IMR-90 (cell line): ENCODE results near the gene DLX1. TPM values are rescaled to one million over a fixed set of nuclear protein-coding genes. Genes with fewer than 3 reads are reported as not detected.
A peak's percentile ranks its signal among the peaks of the same experiment; 100 is the strongest.

Source experiments
- ATAC-seq: fragments of 200-7000 bp; cut with Tn5 transposase; 2 replicates; pipeline ENCODE4 v1.9.1; 2020; ENCODE audit warnings: low read depth, mild to moderate bottlenecking, moderate library complexity
- BruUV-seq: library from RNA; stranded (reverse); fragments of 400-500 nt; replicated peaks from 2 replicates; lab custom pipeline; 2021; lab: Mats Ljungman, UMichigan
- CTCF ChIA-PET: fragments of 300-600 bp; formaldehyde crosslinking; extraction: SDS; loops from one replicate; lab custom pipeline; 2021; ENCODE audit warnings: antibody characterized with exemption; lab: Yijun Ruan, JAX
- POLR2A ChIA-PET: fragments of 300-600 bp; sonication (Branson Sonifier 250); formaldehyde crosslinking; loops from one replicate; lab custom pipeline; 2022; ENCODE audit warnings: antibody characterized with exemption; ENCODE audit not compliant: unreplicated experiment; lab: Charles Lee
- DNase-seq: peaks from one replicate; pipeline ENCODE4 v3.0.0; 2013
- H2AFZ ChIP-seq: replicated peaks from 2 replicates; pipeline ENCODE3; 2013; ENCODE audit warnings: low read length, mild to moderate bottlenecking; ENCODE audit not compliant: poor library complexity
- H2AK5ac ChIP-seq: 2 replicates; pipeline ENCODE4 v1.6.1; 2013; ENCODE audit warnings: low read depth, low read length, inconsistent platforms
- H2AK9ac ChIP-seq: replicated peaks from 2 replicates; pipeline ENCODE3; 2013; ENCODE audit warnings: mild to moderate bottlenecking, low read depth, low read length, moderate library complexity; ENCODE audit not compliant: poor library complexity
- H2BK120ac ChIP-seq: 2 replicates; pipeline ENCODE4 v1.6.1; 2013; ENCODE audit warnings: low read depth, low read length, inconsistent platforms
- H2BK15ac ChIP-seq: 3 replicates; pipeline ENCODE4 v1.6.1; 2013; ENCODE audit warnings: low read depth, low read length, inconsistent platforms
- H2BK20ac ChIP-seq: 2 replicates; pipeline ENCODE4 v1.6.1; 2013; ENCODE audit warnings: low read depth, mild to moderate bottlenecking, inconsistent platforms, low read length, moderate library complexity
- H2BK5ac ChIP-seq: 2 replicates; pipeline ENCODE4 v1.6.1; 2013; ENCODE audit warnings: mild to moderate bottlenecking, low read depth, low read length, inconsistent platforms; ENCODE audit not compliant: poor library complexity, severe bottlenecking
- H3K14ac ChIP-seq: replicated peaks from 2 replicates; pipeline ENCODE4 v1.6.1; 2013; ENCODE audit warnings: low read depth, low read length, inconsistent platforms
- H3K18ac ChIP-seq: 2 replicates; pipeline ENCODE4 v1.6.1; 2013; ENCODE audit warnings: low read depth, low read length, control low read depth
- H3K23ac ChIP-seq: 2 replicates; pipeline ENCODE4 v1.6.1; 2013; ENCODE audit warnings: low read depth, low read length, inconsistent platforms
- H3K27ac ChIP-seq: 2 replicates; pipeline ENCODE4 v1.5.1; 2013; ENCODE audit warnings: mild to moderate bottlenecking, control low read depth, low read length; ENCODE audit not compliant: insufficient read depth
- H3K27me3 ChIP-seq: 2 replicates; pipeline ENCODE4 v1.6.1; 2013; ENCODE audit warnings: low read length; ENCODE audit not compliant: control insufficient read depth, insufficient read depth
- H3K36me3 ChIP-seq: 2 replicates; pipeline ENCODE4 v1.6.1; 2013; ENCODE audit warnings: low read length, mixed read lengths; ENCODE audit not compliant: control insufficient read depth, insufficient read depth
- H3K4ac ChIP-seq: 2 replicates; pipeline ENCODE4 v1.6.1; 2013; ENCODE audit warnings: low read depth, low read length, inconsistent platforms
- H3K4me1 ChIP-seq: 2 replicates; pipeline ENCODE4 v1.6.1; 2013; ENCODE audit warnings: low read length, mixed read lengths; ENCODE audit not compliant: control insufficient read depth, insufficient read depth
- H3K4me2 ChIP-seq: 2 replicates; pipeline ENCODE4 v1.6.1; 2013; ENCODE audit warnings: low read depth, mild to moderate bottlenecking, control low read depth, low read length, moderate library complexity
- H3K4me3 ChIP-seq: 2 replicates; pipeline ENCODE4 v1.5.1; 2013; ENCODE audit warnings: low read depth, mild to moderate bottlenecking, control low read depth, low read length, moderate library complexity; ENCODE audit not compliant: insufficient read depth
- H3K56ac ChIP-seq: 2 replicates; pipeline ENCODE4 v1.6.1; 2013; ENCODE audit warnings: low read length, inconsistent platforms; ENCODE audit not compliant: insufficient read depth; ENCODE audit errors: extremely low read depth
- H3K79me1 ChIP-seq, 2 experiments: 2 replicates each; pipeline ENCODE4 v1.6.1; 2013; ENCODE audit warnings: low read length in 2 of 2, inconsistent platforms in 1 of 2, low read depth in 1 of 2
- H3K9ac ChIP-seq: 2 replicates; pipeline ENCODE4 v1.6.1; 2013; ENCODE audit warnings: low read depth, low read length, control low read depth
- H3K9me1 ChIP-seq: 2 replicates; pipeline ENCODE4 v1.6.1; 2013; ENCODE audit warnings: low read length, inconsistent platforms; ENCODE audit not compliant: insufficient read depth
- H3K9me3 ChIP-seq: 2 replicates; pipeline ENCODE4 v1.6.1; 2013; ENCODE audit warnings: low read length; ENCODE audit not compliant: control insufficient read depth, insufficient read depth
- H4K20me1 ChIP-seq: 2 replicates; pipeline ENCODE4 v1.6.1; 2013; ENCODE audit warnings: low read length, inconsistent platforms; ENCODE audit not compliant: insufficient read depth
- H4K5ac ChIP-seq: 2 replicates; pipeline ENCODE4 v1.6.1; 2013; ENCODE audit warnings: mild to moderate bottlenecking, low read depth, low read length, control low read depth
- H4K8ac ChIP-seq, 2 experiments: 2 replicates each; pipeline ENCODE4 v1.6.1; 2013; ENCODE audit warnings: low read depth in 2 of 2, low read length in 2 of 2, control low read depth in 1 of 2, inconsistent platforms in 1 of 2
- H4K91ac ChIP-seq: 2 replicates; pipeline ENCODE4 v1.6.1; 2013; ENCODE audit warnings: low read depth, low read length, inconsistent platforms; ENCODE audit not compliant: insufficient read depth
- BHLHE40 ChIP-seq: fragments of 150-350 bp; IDR thresholded peaks from 2 replicates; pipeline ENCODE4 v1.6.1; 2016; ENCODE audit warnings: mild to moderate bottlenecking, low read depth, low read length
- CEBPB ChIP-seq: IDR thresholded peaks from 2 replicates; pipeline ENCODE4 v1.6.1; 2012; ENCODE audit warnings: low read depth, low read length, improper control_type of control experiment
- CHD1 ChIP-seq: IDR thresholded peaks from 2 replicates; pipeline ENCODE4 v1.6.1; 2012; ENCODE audit warnings: low read depth, low read length, improper control_type of control experiment
- CTCF ChIP-seq: conservative IDR thresholded peaks from 2 replicates; pipeline ENCODE4 v1.5.1; 2012; ENCODE audit warnings: mild to moderate bottlenecking, low read depth, low read length, improper control_type of control experiment
- ELK1 ChIP-seq: fragments of 150-350 bp; IDR thresholded peaks from 2 replicates; pipeline ENCODE4 v1.6.1; 2016; ENCODE audit warnings: low read depth, mild to moderate bottlenecking, low read length, moderate library complexity, borderline replicate concordance
- FOS ChIP-seq: fragments of 150-350 bp; IDR thresholded peaks from 2 replicates; pipeline ENCODE4 v1.6.1; 2016; ENCODE audit warnings: low read depth, low read length
- MAFK ChIP-seq: IDR thresholded peaks from 2 replicates; pipeline ENCODE4 v1.6.1; 2012; ENCODE audit warnings: low read depth, low read length, improper control_type of control experiment
- MAZ ChIP-seq: IDR thresholded peaks from 2 replicates; pipeline ENCODE4 v1.6.1; 2012; ENCODE audit warnings: low read depth, mild to moderate bottlenecking, low read length, improper control_type of control experiment, moderate library complexity, borderline replicate concordance
- MXI1 ChIP-seq: IDR thresholded peaks from 2 replicates; pipeline ENCODE4 v1.6.1; 2012; ENCODE audit warnings: low read depth, mild to moderate bottlenecking, low read length, moderate library complexity, borderline replicate concordance
- NFE2L2 ChIP-seq: fragments of 150-350 bp; IDR thresholded peaks from 2 replicates; pipeline ENCODE4 v1.6.1; 2016; ENCODE audit warnings: low read depth, mild to moderate bottlenecking, low read length
- POLR2A ChIP-seq: IDR thresholded peaks from 2 replicates; pipeline ENCODE4 v1.6.1; 2012; ENCODE audit warnings: mild to moderate bottlenecking, low read depth, low read length
- RAD21 ChIP-seq: IDR thresholded peaks from 2 replicates; pipeline ENCODE4 v1.6.1; 2012; ENCODE audit warnings: low read length, improper control_type of control experiment
- RCOR1 ChIP-seq: IDR thresholded peaks from 2 replicates; pipeline ENCODE4 v1.6.1; 2012; ENCODE audit warnings: mild to moderate bottlenecking, low read length, improper control_type of control experiment; ENCODE audit not compliant: insufficient replicate concordance
- RFX5 ChIP-seq: IDR thresholded peaks from 2 replicates; pipeline ENCODE4 v1.8.0; 2012; ENCODE audit warnings: low read depth, mild to moderate bottlenecking, low read length, moderate library complexity
- SMC3 ChIP-seq: fragments of 150-350 bp; IDR thresholded peaks from 2 replicates; pipeline ENCODE4 v1.6.1; 2016; ENCODE audit warnings: low read depth, mild to moderate bottlenecking, antibody characterized with exemption, low read length, moderate library complexity
- USF2 ChIP-seq: fragments of 150-350 bp; IDR thresholded peaks from 2 replicates; pipeline ENCODE4 v1.6.1; 2017; ENCODE audit warnings: mild to moderate bottlenecking, antibody characterized with exemption, low read length, low read depth
- WGBS, 2 experiments: methylation state at CpG; one replicate each; pipeline versions ENCODE4 v1.1.5 to v1.1.7; 2013; ENCODE audit warnings: missing lambda C conversion rate in 2 of 2; ENCODE audit not compliant: insufficient read length in 1 of 2; ENCODE audit errors: extremely low coverage in 2 of 2; 5-methylcytosine and 5-hydroxymethylcytosine counted together
- dilution Hi-C: fragments of 300-500 bp; cut with HindIII; formaldehyde crosslinking; loops from one replicate; pipeline ENCODE4 v1.14.3; 2018; ENCODE audit warnings: low sequenced_read_pairs; ENCODE audit not compliant: unreplicated experiment
- in situ Hi-C: fragments of 300-500 bp; cut with MboI; formaldehyde crosslinking; loops from 3 replicates; pipeline ENCODE4 v1.14.3; 2019; ENCODE audit warnings: low sequenced_read_pairs, inconsistent platforms, mixed read lengths
- intact Hi-C: fragments of 100-400 bp; cut with micrococcal nuclease; formaldehyde crosslinking; loops from 2 replicates; pipeline ENCODE4 v1.10.0; 2022
- polyA plus RNA-seq, 3 experiments: library from polyadenylated mRNA; depleted of rRNA; stranded (reverse); fragments of >200 nt; gene quantifications; 2 replicates each; pipeline ENCODE4 v1.2.3, GENCODE V29; 2012; ENCODE audit warnings: low replicate concordance in 1 of 3
- total RNA-seq: library from RNA; depleted of rRNA; stranded (reverse); fragments of >200 nt; gene quantifications from 2 replicates; pipeline ENCODE4 v1.2.3, GENCODE V29; 2012

Gene DLX1
- total and polyA plus RNA-seq, 2 of the 4 experiments (the other 2 are of a cell fraction): 0.36 to 2.2 TPM

GRCh38 chr2:172038121-172038520, 47.2 kb upstream of the DLX1 start:
- no peak overlapping the region for H3K4me2 ChIP-seq
- H2AK9ac ChIP-seq: no peak overlapping the region
- ChIA-PET POLR2A (no interaction called here), CTCF (interaction anchor here (1.0 to 1.9 kb wide), 2 partner anchors 9 to 14 kb away, joined by 3 to 9 read pairs; no protein-coding TSS in a partner anchor)
- H3K9me3 ChIP-seq: no peaks in the 10 kb centered on the region
- H2BK5ac ChIP-seq: no peak overlapping the region
- no peaks in the 10 kb centered on the region for H3K36me3 ChIP-seq
- in situ Hi-C loops: no loop called here
- BruUV-seq: no TSS peak
- H3K4me1 ChIP-seq: peaks cover 2% of the 10 kb centered on the region; the same call in 1 of the 2 replicates
- DNase-seq (peak; percentile 38), ATAC-seq (peak; percentile 21; the same call in 1 of the 2 replicates)
- H3K18ac ChIP-seq: no peak overlapping the region
- H3K4ac ChIP-seq: no peak overlapping the region
- intact Hi-C loops: loop anchor here (5.0 kb wide), 1 partner anchor 44 kb away; no protein-coding TSS in a partner anchor
- H4K5ac ChIP-seq: no peak overlapping the region
- no peak for TF ChIP-seq MAFK
- no peak for TF ChIP-seq ELK1
- no peak for TF ChIP-seq USF2
- TF ChIP-seq RFX5: no peak
- no peak for TF ChIP-seq MAZ
- no peak for TF ChIP-seq CEBPB
- TF ChIP-seq CHD1: no peak
- TF ChIP-seq SMC3: no peak
- TF ChIP-seq RCOR1: no peak
- TF ChIP-seq NFE2L2: no peak
- TF ChIP-seq FOS: no peak
- TF ChIP-seq MXI1: no peak
- TF ChIP-seq POLR2A: no peak
- no peak for TF ChIP-seq RAD21
- TF ChIP-seq CTCF: no peak
- no peak for TF ChIP-seq BHLHE40
- no peak overlapping the region for H3K27ac ChIP-seq
- no peak overlapping the region for H3K56ac ChIP-seq
- no peak overlapping the region for H2BK120ac ChIP-seq
- no peak overlapping the region for H3K23ac ChIP-seq
- no peaks in the 10 kb centered on the region for H3K9me1 ChIP-seq
- H3K4me3 ChIP-seq: no peak overlapping the region
- no peak overlapping the region for H2AFZ ChIP-seq
- dilution Hi-C loops: no loop called here
- H2BK20ac ChIP-seq: no peak overlapping the region
- H4K8ac ChIP-seq: 0 out of 4 replicates have a peak overlapping the region, but pooled peaks of 1 of the 2 experiments have one; percentile 57
- H2AK5ac ChIP-seq: no peak overlapping the region
- H3K27me3 ChIP-seq: no peaks in the 10 kb centered on the region
- no CpG with 5 or more reads among the region's 3 CpGs for WGBS, 2 experiments
- no peaks in the 10 kb centered on the region for H4K20me1 ChIP-seq
- no peak overlapping the region for H4K91ac ChIP-seq
- no peaks in the 10 kb centered on the region for H3K79me1 ChIP-seq
- no peak overlapping the region for H3K14ac ChIP-seq
- no peak overlapping the region for H3K9ac ChIP-seq
- H2BK15ac ChIP-seq: no peak overlapping the region
